ENCODE measurements around the gene ZNF831.
A peak's percentile ranks its signal among the peaks of the same experiment; 100 is the strongest.

ZNF831 gene

GRCh38 chr20:59163631-59164530 lies at the start of gene ZNF831:
Gene ZNF831 (plus strand): TSS chr20:59163821. CDS start chr20:59191020, 27,199 bp downstream.
- DNase-seq: no peak

GRCh38 chr20:59117526-59117925 lies 46.1 kb upstream of the ZNF831 start:
- DNase-seq: peak in 1 of 2 experiments; percentile 43

GRCh38 chr20:59118855-59119254 lies 44.8 kb upstream of the ZNF831 start:
- no peak for DNase-seq

- no peak for DNase-seq
Observed at GRCh38 chr20:59120491-59120890, 43.1 kb upstream of the ZNF831 start.

GRCh38 chr20:59120919-59121318 lies 42.7 kb upstream of the ZNF831 start:
- DNase-seq: no peak

- DNase-seq: peak; percentile 23 to 41
Observed at GRCh38 chr20:59121714-59122565, 41.7 kb upstream of the ZNF831 start.

GRCh38 chr20:59122566-59122919 lies 41.1 kb upstream of the ZNF831 start:
- DNase-seq: no peak

GRCh38 chr20:59123011-59123677 lies 40.5 kb upstream of the ZNF831 start:
- no peak for DNase-seq

GRCh38 chr20:59123678-59124255 lies 39.9 kb upstream of the ZNF831 start:
- peak in 1 of 2 experiments; percentile 7 for DNase-seq

GRCh38 chr20:59124296-59125029 lies 39.2 kb upstream of the ZNF831 start:
- DNase-seq: peak; percentile 62 to 91

GRCh38 chr20:59125332-59125731 lies 38.3 kb upstream of the ZNF831 start:
- DNase-seq: no peak

- DNase-seq: peak in 1 of 2 experiments; percentile 38
Observed at GRCh38 chr20:59125836-59126235, 37.8 kb upstream of the ZNF831 start.

- no peak for DNase-seq
Observed at GRCh38 chr20:59127839-59128238, 35.8 kb upstream of the ZNF831 start.

- DNase-seq: no peak
Observed at GRCh38 chr20:59131551-59132285, 31.9 kb upstream of the ZNF831 start.

GRCh38 chr20:59134182-59134581 lies 29.4 kb upstream of the ZNF831 start:
- DNase-seq: no peak

- DNase-seq: no peak
Observed at GRCh38 chr20:59135093-59135492, 28.5 kb upstream of the ZNF831 start.

- no peak for DNase-seq
Observed at GRCh38 chr20:59136027-59136426, 27.6 kb upstream of the ZNF831 start.

GRCh38 chr20:59137532-59137931 lies 26.1 kb upstream of the ZNF831 start:
- no peak for DNase-seq

- DNase-seq: no peak
Observed at GRCh38 chr20:59138114-59138748, 25.4 kb upstream of the ZNF831 start.

GRCh38 chr20:59139998-59140397 lies 23.6 kb upstream of the ZNF831 start:
- DNase-seq: no peak

Measured in NCI-H524 (cell line).